Mucosa of stomach (tissue), 1 donor: ENCODE data around the gene FOXL3.

ENCODE experiments used
- H3K27me3 ChIP-seq: one replicate; pipeline ENCODE4 v1.7.0; 2013; ENCODE audit warnings: mild to moderate bottlenecking, low read length; ENCODE audit not compliant: control insufficient read depth, insufficient read depth
- H3K36me3 ChIP-seq: one replicate; pipeline ENCODE4 v1.7.0; 2013; ENCODE audit warnings: low read length; ENCODE audit not compliant: control insufficient read depth, insufficient read depth
- H3K4me1 ChIP-seq: one replicate; pipeline ENCODE4 v1.7.0; 2013; ENCODE audit warnings: mild to moderate bottlenecking, low read length; ENCODE audit not compliant: control insufficient read depth, insufficient read depth
- H3K4me3 ChIP-seq: one replicate; pipeline ENCODE4 v1.7.0; 2013; ENCODE audit warnings: low read length
- H3K9ac ChIP-seq: one replicate; pipeline ENCODE4 v1.7.0; 2013; ENCODE audit warnings: mild to moderate bottlenecking, low read length, moderate library complexity
- H3K9me3 ChIP-seq: one replicate; pipeline ENCODE4 v1.7.0; 2013; ENCODE audit warnings: mild to moderate bottlenecking, low read length, moderate library complexity; ENCODE audit not compliant: control insufficient read depth
- donor health status: Pancreatic carcinoma.

Gene FOXL3

GRCh38 chr7:303884-304573, 14.1 kb downstream of the FOXL3 start:
- no peaks in the 10 kb centered on the region for H3K4me1 ChIP-seq
- no peaks in the 10 kb centered on the region for H3K27me3 ChIP-seq
- no peak overlapping the region for H3K4me3 ChIP-seq
- H3K9ac ChIP-seq: no peak overlapping the region
- no peaks in the 10 kb centered on the region for H3K36me3 ChIP-seq
- H3K9me3 ChIP-seq: no peaks in the 10 kb centered on the region

DNA sequence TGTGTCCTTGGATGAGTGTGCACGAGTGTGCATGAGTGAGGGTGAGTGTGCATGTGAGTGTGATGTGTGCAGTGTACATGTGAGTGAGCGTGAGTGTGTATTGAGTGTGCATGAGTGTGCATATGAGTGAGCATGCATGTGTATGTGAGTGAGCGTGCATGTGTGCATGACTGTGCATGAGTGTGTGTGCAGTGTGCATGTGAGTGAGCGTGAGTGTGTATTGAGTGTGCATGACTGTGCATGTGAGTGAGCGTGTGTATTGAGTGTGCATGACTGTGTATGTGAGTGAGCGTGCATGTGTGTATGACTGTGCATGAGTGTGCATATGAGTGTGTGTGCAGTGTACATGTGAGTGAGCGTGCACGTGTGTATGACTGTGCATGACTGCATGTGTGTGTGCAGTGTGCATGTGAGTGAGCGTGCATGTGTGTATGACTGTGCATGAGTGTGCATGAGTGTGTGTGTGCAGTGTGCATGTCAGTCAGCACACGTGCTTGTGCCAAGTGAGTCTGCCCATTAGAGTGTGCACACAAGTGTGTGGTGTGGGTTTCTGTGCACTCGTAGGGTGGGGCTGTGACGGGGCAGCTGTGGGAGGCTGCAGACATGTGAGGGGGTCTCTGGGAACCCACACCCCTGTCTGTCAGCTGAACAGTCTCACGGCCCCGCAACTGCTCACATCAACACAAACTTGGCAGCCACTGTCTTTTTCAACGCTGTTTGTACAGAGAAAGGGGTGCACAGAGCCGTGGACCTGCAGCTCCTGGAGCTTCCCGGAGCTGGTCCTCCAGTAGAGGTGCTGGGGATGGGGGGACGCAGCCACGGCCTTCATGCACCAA, 14.8 kb downstream of the FOXL3 start:
- Histone ChIP-seq H3K9me3 (no peaks in the 10 kb centered on the region), H3K27me3 (no peaks in the 10 kb centered on the region), H3K4me3 (no peak overlapping the region), H3K9ac (no peak overlapping the region), H3K36me3 (no peaks in the 10 kb centered on the region), H3K4me1 (no peaks in the 10 kb centered on the region)

DNA sequence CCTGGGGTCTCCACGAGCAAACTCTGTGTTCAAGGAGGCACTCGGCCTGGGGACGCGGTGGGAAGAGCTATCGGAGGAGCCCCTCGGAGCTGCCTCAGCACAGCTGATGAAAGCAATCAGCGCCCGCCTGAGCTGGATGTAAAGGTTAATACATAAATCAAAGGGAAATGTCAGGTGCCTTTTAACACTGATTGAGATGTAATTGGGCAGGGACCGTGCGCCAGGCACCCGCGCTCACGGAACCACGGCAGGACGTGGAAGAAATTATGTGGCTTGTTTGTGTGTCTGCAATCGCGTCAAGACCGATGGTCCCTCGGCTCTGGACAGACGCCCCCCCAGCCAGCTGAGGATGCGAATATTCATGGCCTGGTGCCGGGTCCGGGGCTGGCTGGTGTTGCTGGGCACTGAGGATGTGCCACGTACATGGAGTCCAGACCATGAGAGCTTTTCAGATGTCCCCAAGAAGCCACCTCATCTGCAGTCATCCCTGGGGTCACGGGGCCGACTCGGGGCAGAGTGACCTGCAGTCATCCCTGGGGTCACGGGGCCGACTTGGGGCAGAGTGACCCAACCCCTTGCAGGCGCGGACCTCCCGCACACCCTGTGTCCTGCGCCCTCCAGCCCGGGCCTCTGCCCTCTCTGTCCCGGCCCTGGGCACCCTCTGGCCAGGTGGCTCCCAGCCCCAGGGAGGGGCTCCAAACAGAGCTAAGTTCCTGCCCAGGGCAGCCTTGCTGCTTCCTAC, 15.6 kb downstream of the FOXL3 start:
- H3K4me3 ChIP-seq: no peak overlapping the region
- H3K4me1 ChIP-seq: no peaks in the 10 kb centered on the region
- H3K27me3 ChIP-seq: no peaks in the 10 kb centered on the region
- no peaks in the 10 kb centered on the region for H3K36me3 ChIP-seq
- no peaks in the 10 kb centered on the region for H3K9me3 ChIP-seq
- no peak overlapping the region for H3K9ac ChIP-seq

DNA sequence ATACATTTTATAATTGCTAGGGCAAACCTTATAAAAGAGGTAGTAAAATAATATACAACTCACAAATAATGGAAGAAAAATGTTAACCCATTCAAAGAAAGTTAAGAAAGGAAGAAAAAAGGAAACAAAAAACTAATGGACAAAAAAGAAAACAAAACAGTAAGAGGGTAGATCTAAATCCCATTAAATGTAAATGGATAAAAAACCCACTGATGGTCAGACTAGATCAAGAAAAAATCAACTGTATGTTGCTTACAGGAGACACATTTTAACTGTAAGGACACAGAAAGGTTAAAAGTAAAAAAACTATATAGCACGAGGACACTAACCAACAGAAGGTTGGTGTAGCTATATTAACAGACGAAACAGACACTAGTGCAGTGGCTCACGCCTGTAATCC, 18.0 kb downstream of the FOXL3 start:
- H3K4me3 ChIP-seq: no peak overlapping the region
- H3K27me3 ChIP-seq: peaks cover 13% of the 10 kb centered on the region
- no peak overlapping the region for H3K9ac ChIP-seq
- H3K9me3 ChIP-seq: no peaks in the 10 kb centered on the region
- H3K36me3 ChIP-seq: no peaks in the 10 kb centered on the region
- H3K4me1 ChIP-seq: no peaks in the 10 kb centered on the region

DNA sequence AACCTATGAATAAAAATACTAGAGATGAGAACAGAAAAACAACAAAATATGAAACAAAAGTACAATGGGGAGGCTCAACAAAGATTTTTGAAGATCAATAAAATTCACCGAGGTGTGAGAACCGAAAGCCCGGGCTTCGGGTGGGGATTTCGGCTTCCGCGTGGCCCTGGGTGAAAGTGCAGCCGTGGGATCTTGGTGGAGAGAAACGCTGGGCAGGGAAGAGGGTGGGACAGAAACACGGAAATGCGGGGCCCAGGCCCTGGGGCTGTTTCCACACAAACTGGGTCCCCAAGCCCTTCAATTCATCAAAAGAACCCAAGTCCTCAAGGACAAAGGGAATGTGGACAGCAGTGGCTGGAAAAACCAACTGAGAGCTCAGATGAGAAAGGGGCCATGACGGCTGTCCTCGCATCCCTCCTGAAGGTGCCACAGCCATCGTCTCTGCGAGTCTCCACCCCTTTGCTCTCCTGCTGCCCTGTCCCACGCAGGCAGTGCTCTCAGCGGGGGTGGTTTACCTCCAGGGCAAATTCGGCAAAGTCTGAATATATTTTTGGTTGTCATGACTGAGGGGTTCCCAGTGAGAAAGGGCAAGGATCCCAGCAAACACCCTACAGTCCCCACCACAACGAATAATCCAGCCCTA, 19.7 kb downstream of the FOXL3 start:
- H3K36me3 ChIP-seq: no peaks in the 10 kb centered on the region
- no peaks in the 10 kb centered on the region for H3K9me3 ChIP-seq
- no peaks in the 10 kb centered on the region for H3K4me1 ChIP-seq
- H3K9ac ChIP-seq: no peak overlapping the region
- H3K4me3 ChIP-seq: no peak overlapping the region
- peaks cover 17% of the 10 kb centered on the region for H3K27me3 ChIP-seq

GRCh38 chr7:311131-311680, 21.2 kb downstream of the FOXL3 start:
- Histone ChIP-seq H3K9ac (no peak overlapping the region), H3K27me3 (peaks cover 18% of the 10 kb centered on the region), H3K4me1 (no peaks in the 10 kb centered on the region), H3K36me3 (no peaks in the 10 kb centered on the region), H3K4me3 (no peak overlapping the region), H3K9me3 (no peaks in the 10 kb centered on the region)

DNA sequence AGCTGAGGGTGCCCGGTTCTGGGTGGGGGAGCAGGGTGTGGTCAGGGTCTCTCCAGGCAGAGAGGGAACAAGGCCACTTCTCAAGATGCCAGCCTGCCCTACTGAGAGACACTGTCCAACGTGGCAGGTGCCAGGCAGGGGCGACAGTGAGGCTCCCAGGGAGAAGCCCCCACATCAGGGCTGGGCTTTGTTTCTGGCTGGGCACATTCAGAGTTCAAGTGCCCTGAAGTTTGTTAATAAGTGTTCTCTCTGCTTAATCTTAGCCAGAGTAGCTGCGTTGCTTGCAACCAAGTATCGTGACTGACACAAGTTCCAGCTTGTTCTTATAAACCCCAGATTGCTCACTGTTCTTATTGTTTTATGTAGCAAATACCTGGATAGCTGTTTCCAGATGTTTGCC, 21.8 kb downstream of the FOXL3 start:
- no peak overlapping the region for H3K4me3 ChIP-seq
- H3K9me3 ChIP-seq: no peaks in the 10 kb centered on the region
- no peak overlapping the region for H3K9ac ChIP-seq
- peaks cover under 1% of the 10 kb centered on the region for H3K4me1 ChIP-seq
- H3K36me3 ChIP-seq: no peaks in the 10 kb centered on the region
- H3K27me3 ChIP-seq: peaks cover 18% of the 10 kb centered on the region

- Histone ChIP-seq H3K9ac (no peak overlapping the region), H3K27me3 (peaks cover 18% of the 10 kb centered on the region), H3K9me3 (no peaks in the 10 kb centered on the region), H3K36me3 (no peaks in the 10 kb centered on the region), H3K4me1 (peaks cover 6% of the 10 kb centered on the region), H3K4me3 (no peak overlapping the region)
These were observed 22.5 kb downstream of the FOXL3 start for GRCh38 chr7:312424-312823.

- peaks cover 31% of the 10 kb centered on the region for H3K4me1 ChIP-seq
- peaks cover 24% of the 10 kb centered on the region for H3K27me3 ChIP-seq
- no peaks in the 10 kb centered on the region for H3K36me3 ChIP-seq
- H3K4me3 ChIP-seq: no peak overlapping the region
- H3K9me3 ChIP-seq: no peaks in the 10 kb centered on the region
- no peak overlapping the region for H3K9ac ChIP-seq
These were observed 24.9 kb downstream of the FOXL3 start for GRCh38 chr7:314853-315252.

DNA sequence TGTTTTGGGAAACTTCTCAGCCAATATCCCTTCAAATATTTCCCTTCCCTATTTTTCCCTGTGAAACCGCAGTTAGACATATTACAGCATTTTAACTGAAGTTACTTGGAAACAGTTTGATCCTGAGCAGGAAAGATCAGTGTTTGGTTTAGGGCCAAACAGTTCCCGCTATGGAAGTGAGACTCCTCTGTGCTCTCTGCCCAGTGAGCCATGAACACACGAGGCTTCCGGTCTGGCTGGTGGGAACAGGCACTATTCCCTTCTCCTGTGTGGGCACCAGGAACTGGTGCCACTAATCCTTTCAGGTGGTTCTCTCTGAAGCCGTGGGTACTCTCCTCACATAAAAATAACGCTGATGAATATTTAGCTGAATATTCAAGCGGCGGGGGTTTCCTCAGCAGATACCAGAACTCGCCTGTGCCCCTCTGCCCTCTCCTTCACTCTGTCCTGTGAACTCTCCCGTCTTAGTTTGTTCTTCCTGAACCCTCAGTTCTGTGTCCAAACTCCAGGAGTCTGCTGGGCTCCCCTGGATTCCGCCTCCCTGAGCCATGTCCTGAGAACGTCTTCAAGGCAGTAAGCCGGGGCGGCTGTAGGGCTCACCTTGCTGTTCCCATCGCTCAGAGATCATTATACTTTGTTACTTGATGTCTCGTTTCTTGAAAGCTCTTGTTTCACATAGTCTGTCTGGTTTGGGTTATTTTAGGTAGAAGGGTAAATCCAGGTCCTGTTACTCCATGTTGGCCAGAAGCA, 25.7 kb downstream of the FOXL3 start:
- Histone ChIP-seq H3K9ac (no peak overlapping the region), H3K4me1 (peaks cover 39% of the 10 kb centered on the region), H3K36me3 (no peaks in the 10 kb centered on the region), H3K4me3 (no peak overlapping the region), H3K9me3 (no peaks in the 10 kb centered on the region), H3K27me3 (peaks cover 27% of the 10 kb centered on the region)
